ENCODE data around the gene INAFM2.

Gene INAFM2

DNA sequence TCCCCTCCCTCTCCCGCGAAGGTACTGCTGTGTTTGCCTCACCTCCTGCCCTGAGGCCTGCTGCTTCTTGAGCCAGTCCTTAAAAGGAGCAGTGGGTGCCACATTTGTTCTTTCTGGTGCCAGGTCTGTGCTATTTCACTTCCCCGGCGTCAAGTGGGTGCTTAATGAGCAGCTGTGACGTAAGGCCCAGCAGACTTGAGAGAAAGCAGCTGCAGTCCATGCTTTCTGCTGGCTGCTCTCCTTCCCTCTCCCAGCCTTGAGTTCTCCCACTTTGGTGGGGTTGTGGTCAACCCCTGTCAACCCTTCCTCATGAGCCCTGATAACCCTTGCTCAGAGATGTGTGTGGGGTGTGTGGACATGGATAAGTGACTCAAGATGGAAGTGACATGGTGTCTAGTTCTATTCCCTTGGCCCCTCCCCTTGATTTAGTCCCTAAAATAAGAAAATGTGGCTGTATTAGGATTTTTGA, 6.9 kb downstream of the INAFM2 start:
- Histone ChIP-seq H3K36me3 (ENCODE audit: control insufficient read depth, low read length) (no peaks in the 10 kb centered on the region), H3K4me1 (ENCODE audit: control insufficient read depth, low read length) (peaks cover 20% of the 10 kb centered on the region), H3K4me3 (ENCODE audit: low read length) (no peak overlapping the region), H4K20me1 (ENCODE audit: control insufficient read depth, insufficient read depth, low read depth, low read length) (no peaks in the 10 kb centered on the region), H3K27ac (ENCODE audit: low read depth, low read length) (no peak overlapping the region), H3K9me3 (ENCODE audit: control insufficient read depth, insufficient read depth, low read length) (no peaks in the 10 kb centered on the region), H3K9me2 (replicated peaks; ENCODE audit: control insufficient read depth, low read length) (no peaks in the 10 kb centered on the region), H3K4me2 (ENCODE audit: low read length) (no peak overlapping the region), H3F3A (ENCODE audit: control insufficient read depth, insufficient read depth) (peaks cover 3% of the 10 kb centered on the region; the same call in 1 of the 2 replicates), H3K79me2 (ENCODE audit: control insufficient read depth, low read length) (no peaks in the 10 kb centered on the region), H3K27me3 (ENCODE audit: control insufficient read depth, low read length) (no peaks in the 10 kb centered on the region)
- TF ChIP-seq EZH2phosphoT487 (IDR thresholded peaks at IDR 0.05; ENCODE audit: borderline replicate concordance, low read length) (no peak), CTCF (IDR thresholded peaks at IDR 0.05; ENCODE audit: low read depth, low read length, poor library complexity, severe bottlenecking) (no peak)

DNA sequence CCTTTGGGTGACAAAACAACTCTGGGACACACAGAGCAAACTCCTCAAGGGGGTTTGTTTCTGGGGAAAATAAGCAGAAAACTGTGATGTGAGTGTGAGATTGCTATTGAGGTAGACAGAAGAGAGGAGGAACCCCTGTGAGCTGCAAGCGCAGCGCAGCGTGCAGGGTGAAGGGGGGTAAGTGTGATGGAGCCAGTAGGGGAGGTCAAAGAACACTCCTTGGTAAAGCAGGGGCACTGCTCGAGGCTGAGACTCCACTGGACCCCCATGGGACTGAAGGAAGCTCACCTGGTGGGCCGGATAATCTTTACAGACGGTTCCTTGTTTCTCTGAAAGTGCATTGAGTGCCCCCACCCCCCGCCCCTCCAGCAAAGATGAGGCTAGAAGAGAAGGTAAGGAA, 7.5 kb downstream of the INAFM2 start:
- no peaks in the 10 kb centered on the region for H3K27me3 ChIP-seq (ENCODE audit: control insufficient read depth, low read length)
- H3F3A ChIP-seq (ENCODE audit: control insufficient read depth, insufficient read depth): no peaks in the 10 kb centered on the region
- H3K79me2 ChIP-seq (ENCODE audit: control insufficient read depth, low read length): no peaks in the 10 kb centered on the region
- no peak overlapping the region for H3K27ac ChIP-seq (ENCODE audit: low read depth, low read length)
- no peaks in the 10 kb centered on the region for H3K36me3 ChIP-seq (ENCODE audit: control insufficient read depth, low read length)
- no peaks in the 10 kb centered on the region for H3K9me3 ChIP-seq (ENCODE audit: control insufficient read depth, insufficient read depth, low read length)
- no peak overlapping the region for H3K4me2 ChIP-seq (ENCODE audit: low read length)
- no peak for TF ChIP-seq EZH2phosphoT487 (IDR thresholded peaks at IDR 0.05; ENCODE audit: borderline replicate concordance, low read length)
- no peak for TF ChIP-seq CTCF (IDR thresholded peaks at IDR 0.05; ENCODE audit: low read depth, low read length, poor library complexity, severe bottlenecking)
- no peaks in the 10 kb centered on the region for H3K9me2 ChIP-seq (replicated peaks; ENCODE audit: control insufficient read depth, low read length)
- peaks cover 14% of the 10 kb centered on the region for H3K4me1 ChIP-seq (ENCODE audit: control insufficient read depth, low read length)
- H4K20me1 ChIP-seq (ENCODE audit: control insufficient read depth, insufficient read depth, low read depth, low read length): no peaks in the 10 kb centered on the region
- no peak overlapping the region for H3K4me3 ChIP-seq (ENCODE audit: low read length)

DNA sequence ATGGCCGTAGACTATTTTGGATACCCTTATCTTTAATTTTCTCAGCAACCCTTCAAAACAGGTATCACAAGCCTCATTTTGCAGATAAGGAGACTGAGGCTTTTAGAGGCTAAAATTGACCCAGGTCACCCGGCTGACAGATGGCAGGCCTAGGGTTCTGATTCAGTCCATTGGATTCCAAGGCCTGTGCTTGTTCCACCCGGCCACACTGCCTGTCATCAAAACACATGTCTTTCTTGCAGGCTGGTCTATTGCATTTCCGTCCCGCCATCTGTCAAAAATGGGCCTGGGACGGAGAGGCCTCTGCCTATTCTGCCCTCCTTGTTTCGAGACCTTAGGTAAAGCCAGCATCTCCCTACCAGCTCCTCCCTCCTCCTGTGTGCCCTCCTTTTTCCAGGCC, 8.1 kb downstream of the INAFM2 start:
- Histone ChIP-seq H3K9me3 (ENCODE audit: control insufficient read depth, insufficient read depth, low read length) (no peaks in the 10 kb centered on the region), H3K4me3 (ENCODE audit: low read length) (no peak overlapping the region), H3K4me1 (ENCODE audit: control insufficient read depth, low read length) (peaks cover 16% of the 10 kb centered on the region), H3K4me2 (ENCODE audit: low read length) (no peak overlapping the region), H4K20me1 (ENCODE audit: control insufficient read depth, insufficient read depth, low read depth, low read length) (no peaks in the 10 kb centered on the region), H3K79me2 (ENCODE audit: control insufficient read depth, low read length) (no peaks in the 10 kb centered on the region), H3K27ac (ENCODE audit: low read depth, low read length) (no peak overlapping the region), H3F3A (ENCODE audit: control insufficient read depth, insufficient read depth) (no peaks in the 10 kb centered on the region), H3K36me3 (ENCODE audit: control insufficient read depth, low read length) (no peaks in the 10 kb centered on the region), H3K9me2 (replicated peaks; ENCODE audit: control insufficient read depth, low read length) (no peaks in the 10 kb centered on the region), H3K27me3 (ENCODE audit: control insufficient read depth, low read length) (no peaks in the 10 kb centered on the region)
- TF ChIP-seq CTCF (IDR thresholded peaks at IDR 0.05; ENCODE audit: low read depth, low read length, poor library complexity, severe bottlenecking) (no peak), EZH2phosphoT487 (IDR thresholded peaks at IDR 0.05; ENCODE audit: borderline replicate concordance, low read length) (no peak)
